HG03520 (cell line): Measurements from ENCODE around the gene SHMT1.
"Not testable (repeated sequence)": the region's sequence is repeated elsewhere in the genome, so short reads cannot be mapped to it uniquely, and the experiment has no call there.

Source experiments
- ATAC-seq: cut with Tn5 transposase; IDR thresholded peaks from one replicate; pipeline ENCODE4 v1.9.1; 2021; ENCODE audit warnings: mild to moderate bottlenecking, moderate library complexity; ENCODE audit not compliant: unreplicated experiment

SHMT1 gene

DNA sequence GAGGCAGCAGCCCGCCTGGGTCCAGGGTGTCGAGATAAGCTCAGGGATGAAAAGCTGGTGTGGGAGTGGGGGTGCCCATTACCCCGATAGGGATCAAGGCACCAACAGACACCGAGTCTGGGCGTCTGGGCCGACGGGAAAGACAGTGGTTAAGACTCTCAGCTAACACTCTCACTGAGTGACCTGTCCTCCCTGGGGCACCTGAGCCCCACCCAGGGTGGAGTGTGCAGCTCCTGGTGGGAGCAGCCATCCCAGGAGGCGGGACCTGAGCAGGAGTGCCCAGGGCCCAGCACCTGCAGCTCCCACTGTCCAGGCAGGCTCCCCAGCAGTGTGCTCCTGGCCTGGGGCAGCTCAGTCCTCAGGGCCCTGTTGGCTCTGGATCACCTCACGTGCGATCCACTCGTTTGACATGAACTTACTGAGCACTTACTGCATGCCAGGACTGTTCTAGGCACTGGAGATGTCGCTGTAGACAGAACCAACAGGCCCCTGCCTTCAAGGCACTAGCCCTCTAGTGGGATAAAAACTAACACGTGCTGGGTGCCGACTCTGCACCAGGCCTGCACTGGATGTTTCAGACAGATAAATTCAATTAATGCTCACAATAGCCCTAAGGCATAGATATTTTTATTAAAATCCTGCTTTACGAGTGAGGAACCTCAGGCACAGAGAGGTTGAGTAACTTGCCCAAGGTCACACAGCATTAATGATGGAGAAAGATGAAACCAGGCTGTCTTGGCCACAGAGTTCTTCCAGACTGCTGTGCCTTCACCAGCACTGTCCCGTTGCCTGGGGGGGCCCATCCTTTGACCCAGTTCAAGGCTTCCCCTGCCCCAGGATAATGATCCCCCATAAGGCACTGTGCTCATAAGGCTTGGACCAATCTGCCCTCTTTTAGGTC, 16.1 kb upstream of the SHMT1 start:
- no peak for ATAC-seq

GRCh38 chr17:18378614-18379013, 15.3 kb upstream of the SHMT1 start:
- ATAC-seq: not testable (repeated sequence)

- ATAC-seq: no peak
Observed at GRCh38 chr17:18378205-18378505, 14.8 kb upstream of the SHMT1 start.

- no peak for ATAC-seq
Observed at GRCh38 chr17:18377437-18378204, 14.3 kb upstream of the SHMT1 start, which contains the start of gene EVPLL. Gene EVPLL (plus strand): TSS chr17:18377778. CDS start chr17:18380938, 3,160 bp downstream.

DNA sequence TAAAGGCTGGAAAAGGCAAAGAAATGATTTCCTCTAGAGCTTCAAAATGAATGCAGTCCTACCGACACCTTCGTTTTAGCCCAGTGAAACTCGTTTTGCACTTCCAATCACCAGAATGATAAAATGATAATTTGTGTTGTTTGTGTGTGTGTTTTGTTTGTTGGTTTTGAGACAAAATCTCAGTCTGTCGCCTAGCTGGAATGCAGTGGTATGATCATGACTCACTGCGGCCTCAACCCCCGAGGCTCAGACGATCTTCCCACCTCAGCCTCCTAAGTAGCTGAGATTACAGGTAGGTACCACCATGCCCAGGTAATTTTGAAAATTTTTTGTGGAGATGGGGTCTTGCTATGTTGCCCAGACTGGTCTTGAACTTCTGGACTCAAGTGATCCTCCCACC, 10.9 kb upstream of the SHMT1 start:
- ATAC-seq: no peak

- ATAC-seq: not testable (repeated sequence)
Observed at GRCh38 chr17:18373181-18373580, 9.8 kb upstream of the SHMT1 start.

DNA sequence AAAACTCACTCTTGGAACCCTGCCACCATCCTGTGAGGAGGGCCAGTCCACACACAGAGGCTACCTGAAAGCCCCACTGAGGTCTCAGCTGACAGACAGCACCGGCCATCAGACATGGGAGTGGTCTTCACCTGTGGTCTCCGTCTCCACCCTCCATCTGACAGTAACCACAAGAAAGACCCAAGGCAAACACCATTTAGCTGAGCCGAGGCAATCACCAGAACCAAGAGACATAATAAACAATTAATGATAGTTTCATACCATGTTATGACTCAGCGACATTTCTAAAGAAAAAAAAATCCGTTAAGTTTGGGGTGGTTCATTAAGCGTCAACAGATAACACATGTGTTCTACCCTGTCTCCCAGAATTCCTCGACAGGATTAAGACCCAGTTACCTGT, 8.1 kb upstream of the SHMT1 start:
- no peak for ATAC-seq

DNA sequence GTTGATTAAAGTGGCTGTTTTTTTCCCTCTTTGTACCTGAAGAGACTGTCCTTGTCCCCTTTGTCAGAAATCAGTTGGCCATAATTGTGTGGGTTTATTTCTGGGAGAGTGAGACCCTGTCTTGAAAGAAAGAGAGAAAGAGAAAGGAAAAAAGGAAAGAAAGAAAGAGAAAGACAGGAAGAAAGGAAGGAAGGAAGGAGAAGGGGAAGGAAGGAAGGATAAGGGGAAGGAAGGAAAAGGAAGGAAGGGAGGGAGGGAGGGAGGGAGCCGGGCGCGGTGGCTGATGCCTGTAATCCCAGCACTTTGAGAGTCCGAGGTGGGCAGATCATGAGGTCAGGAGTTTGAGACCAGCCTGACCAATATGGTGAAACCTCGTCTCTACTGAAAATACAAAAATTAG, 7.4 kb upstream of the SHMT1 start:
- ATAC-seq: no peak

- no peak for ATAC-seq
Observed at GRCh38 chr17:18368946-18369345, 5.6 kb upstream of the SHMT1 start.

DNA sequence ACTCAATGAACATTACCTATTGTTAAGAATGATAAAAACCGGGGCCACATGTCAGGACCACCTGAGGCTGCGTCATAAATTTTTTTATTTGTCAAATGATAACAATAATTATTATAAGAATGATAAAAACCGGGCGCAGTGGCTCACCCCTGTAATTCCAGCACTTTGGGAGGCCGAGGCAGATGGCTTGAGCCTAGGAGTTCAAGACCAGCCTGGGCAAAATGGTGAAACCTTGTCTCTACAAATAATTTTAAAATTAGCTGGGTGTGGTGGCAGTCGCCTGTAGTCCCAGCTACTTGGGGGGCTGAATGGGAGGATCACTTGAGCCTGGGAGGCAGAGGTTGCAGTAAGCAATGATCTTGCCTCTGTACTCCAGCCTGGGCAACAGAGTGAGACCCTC, 816 bp upstream of the SHMT1 start:
- no peak for ATAC-seq

GRCh38 chr17:18362698-18363100, 651 bp downstream of the SHMT1 start:
- ATAC-seq: no peak

GRCh38 chr17:18361837-18362697, 1.3 kb downstream of the SHMT1 start:
- ATAC-seq: no peak

GRCh38 chr17:18360518-18360917, 2.8 kb downstream of the SHMT1 start:
- ATAC-seq: no peak

GRCh38 chr17:18356624-18357023, 6.7 kb downstream of the SHMT1 start:
- ATAC-seq: no peak

- no peak for ATAC-seq
Observed at GRCh38 chr17:18353541-18353940, 9.8 kb downstream of the SHMT1 start.

GRCh38 chr17:18344021-18344420, 19.3 kb downstream of the SHMT1 start:
- no peak for ATAC-seq

DNA sequence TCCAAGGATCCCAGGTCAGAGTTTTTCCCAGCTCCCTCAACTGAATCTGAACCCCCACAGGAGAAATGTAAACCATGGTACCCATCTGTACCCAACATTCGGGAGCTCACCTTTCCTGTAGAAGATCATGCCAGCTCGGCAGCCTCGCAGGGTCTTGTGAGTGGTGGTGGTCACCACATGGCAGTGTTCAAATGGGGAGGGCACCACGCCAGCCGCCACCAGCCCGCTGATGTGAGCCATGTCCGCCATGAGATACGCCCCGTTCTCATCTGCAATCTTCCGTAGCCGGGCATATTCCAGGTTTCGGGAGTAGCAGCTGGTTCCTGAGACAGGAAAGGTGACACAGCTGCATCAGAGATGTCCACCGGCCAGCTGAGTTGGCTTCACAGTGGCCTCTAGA, 23.4 kb downstream of the SHMT1 start:
- ATAC-seq: no peak

DNA sequence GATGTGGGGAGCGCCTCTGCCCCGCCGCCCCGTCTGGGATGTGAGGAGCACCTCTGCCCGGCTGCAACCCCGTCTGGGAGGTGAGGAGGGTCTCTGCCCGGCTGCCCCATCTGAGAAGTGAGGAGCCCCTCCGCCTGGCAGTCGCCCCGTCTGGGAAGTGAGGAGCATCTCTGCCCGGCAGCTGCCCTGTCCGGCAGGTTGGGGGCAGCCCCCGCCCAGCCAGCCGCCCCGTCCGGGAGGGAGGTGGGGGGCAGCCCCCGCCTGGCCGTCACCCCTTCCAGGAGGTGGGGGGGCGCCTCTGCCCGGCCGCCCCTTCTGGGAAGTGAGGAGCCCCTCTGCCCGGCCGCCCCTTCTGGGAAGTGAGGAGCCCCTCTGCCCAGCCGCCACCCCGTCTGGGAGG, 25.2 kb downstream of the SHMT1 start:
- ATAC-seq: not testable (repeated sequence)

GRCh38 chr17:18332909-18333489, 30.4 kb downstream of the SHMT1 start:
- no peak for ATAC-seq

DNA sequence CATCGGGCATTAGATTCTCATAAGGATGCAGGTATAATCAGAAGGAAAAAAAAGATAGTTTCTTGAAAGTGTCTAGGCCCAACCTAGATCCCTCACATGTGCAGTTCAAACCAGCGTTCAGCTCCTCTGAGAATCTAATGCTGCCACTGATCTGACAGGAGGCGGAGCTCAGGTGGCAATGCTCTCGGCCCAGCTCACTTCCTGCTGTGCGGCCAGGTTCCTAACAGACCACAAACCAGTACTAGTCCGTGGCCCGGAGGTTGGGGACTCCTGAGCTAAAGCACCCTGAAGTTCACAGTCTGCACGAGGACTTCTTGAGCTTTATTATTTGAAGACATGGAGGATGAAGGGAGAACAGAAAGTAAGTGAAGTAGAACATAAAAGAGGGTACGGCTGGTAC, 31.5 kb downstream of the SHMT1 start:
- ATAC-seq: no peak

GRCh38 chr17:18328643-18329204, 34.6 kb downstream of the SHMT1 start:
- ATAC-seq: no peak
